Measurements from ENCODE around the gene SNX5. TPM values are rescaled to one million over a fixed set of nuclear protein-coding genes. Genes with fewer than 3 reads are reported as not detected.

Gene SNX5
- 100 to 1,000 TPM; 175 to 201 TPM for total RNA-seq

DNA sequence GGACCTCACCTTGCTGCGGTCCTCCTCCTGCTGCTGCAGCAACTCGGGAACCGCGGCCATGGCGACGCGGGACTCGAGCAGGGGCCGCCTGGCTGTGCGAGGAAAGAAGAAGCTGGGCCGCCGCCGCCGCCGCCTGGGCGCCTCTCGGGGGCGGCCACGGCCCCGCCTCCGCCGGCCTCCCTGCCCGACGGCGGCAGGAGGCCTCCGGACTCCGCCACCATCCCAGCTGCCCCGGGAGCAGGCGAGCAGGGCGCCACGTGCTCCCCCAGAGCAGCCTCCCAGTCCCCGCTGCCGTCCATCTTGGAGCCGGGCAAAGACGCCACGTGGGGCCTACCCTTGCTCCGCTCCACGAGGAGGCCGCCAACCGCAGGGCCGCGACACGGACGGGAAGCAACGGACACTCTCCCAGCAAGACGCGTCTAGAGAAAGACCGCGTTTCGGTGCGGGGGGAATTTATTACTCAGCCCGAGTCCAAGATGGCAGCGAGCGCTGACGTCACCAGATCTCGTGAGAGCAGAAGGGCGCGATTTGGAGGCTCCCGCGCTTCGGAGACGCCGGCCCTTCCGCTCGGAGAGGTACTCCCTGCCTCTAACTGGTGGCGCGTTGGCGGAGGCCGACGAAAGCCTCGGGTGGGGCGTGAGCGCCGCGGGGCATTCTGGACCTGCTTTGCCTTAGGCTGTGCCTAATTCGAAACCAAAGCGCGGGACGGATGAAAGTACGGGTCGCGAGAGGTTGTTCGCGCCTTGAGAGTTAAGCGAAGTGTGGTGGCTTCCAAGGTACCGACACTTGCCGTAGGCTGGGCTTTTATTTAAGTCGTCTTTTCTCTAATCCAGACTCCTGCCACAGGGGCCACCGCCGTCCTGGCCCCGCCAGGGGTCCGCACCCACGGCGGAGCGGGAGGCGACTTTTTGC lies at the start of gene SNX5, which contains the start of gene MGME1:
SNX5 (minus strand) TSS at position 429 of the 912 bp plus-strand sequence; CDS start at position 60, 369 bp downstream.
MGME1 (plus strand) TSS at position 653 of the 912 bp plus-strand sequence. CDS start 842 bp downstream, outside the sequence.
- Mint-ChIP-seq H3K4me3 (peak within 1 kb of the TSS; percentile 98), H3K27me3 (no peaks in the 10 kb centered on the region)

DNA sequence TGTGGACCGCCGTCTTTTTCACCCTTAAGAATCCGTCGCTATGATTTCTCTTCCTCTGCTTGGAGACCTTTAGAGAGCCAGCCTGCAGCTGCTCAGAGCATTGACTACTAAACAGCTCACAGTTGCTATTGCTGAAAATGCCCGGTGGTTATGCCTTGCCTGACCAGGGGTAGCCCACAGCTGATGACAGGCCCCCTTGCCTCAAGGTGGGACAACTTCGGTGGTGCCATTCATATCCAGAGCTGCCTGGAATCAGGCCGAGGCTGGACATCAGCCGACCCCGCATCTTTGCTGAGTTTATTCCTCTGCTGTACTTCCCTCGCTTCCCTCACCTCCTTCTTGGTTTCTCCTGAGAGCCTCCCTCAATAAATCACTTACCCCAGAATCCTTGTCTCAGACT lies 49.5 kb upstream of the SNX5 start:
- ATAC-seq (replicated peaks) = no peak
- H3K4me1 Mint-ChIP-seq = peaks cover 3% of the 10 kb centered on the region
- H3K36me3 Mint-ChIP-seq (ENCODE audit: low read depth) = no peaks in the 10 kb centered on the region
- no peak overlapping the region for H3K4me3 Mint-ChIP-seq
- no peaks in the 10 kb centered on the region for H3K9me3 Mint-ChIP-seq
- no peak overlapping the region for H3K27ac Mint-ChIP-seq
- peaks cover 3% of the 10 kb centered on the region for H3K27me3 Mint-ChIP-seq

More for the DNA sequence above, at the start of gene SNX5, which contains the start of gene MGME1:
- no peaks in the 10 kb centered on the region for H3K9me3 Mint-ChIP-seq
- peaks cover 23% of the 10 kb centered on the region for H3K4me1 Mint-ChIP-seq
- peak within 1 kb of the TSS; percentile 98 for H3K27ac Mint-ChIP-seq
- ATAC-seq (replicated peaks) = peak; percentile 93
- H3K36me3 Mint-ChIP-seq (ENCODE audit: low read depth) = peaks cover 98% of the 10 kb centered on the region

DNA sequence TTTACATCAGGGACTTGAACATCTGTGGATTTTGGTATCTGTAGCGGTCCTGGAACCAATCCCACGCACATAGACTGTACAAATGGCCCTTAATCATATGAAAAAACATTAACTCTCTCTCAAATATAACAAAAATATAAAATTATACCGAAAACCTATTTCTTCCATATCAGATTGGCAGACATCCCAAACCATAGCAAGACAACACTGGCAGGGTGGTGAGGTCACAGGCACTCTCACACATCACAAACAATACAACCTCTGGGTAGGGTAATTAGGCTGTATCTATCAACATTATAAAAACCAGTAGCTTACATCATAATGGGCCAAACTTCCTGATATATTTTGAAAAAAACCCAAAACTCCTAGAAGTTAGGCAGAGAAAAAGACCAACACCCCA lies 48.2 kb upstream of the SNX5 start:
- no peak overlapping the region for H3K4me3 Mint-ChIP-seq
- H3K27me3 Mint-ChIP-seq = peaks cover 3% of the 10 kb centered on the region
- no peak overlapping the region for H3K27ac Mint-ChIP-seq
- ATAC-seq (replicated peaks) = no peak
- no peaks in the 10 kb centered on the region for H3K9me3 Mint-ChIP-seq
- peaks cover 3% of the 10 kb centered on the region for H3K4me1 Mint-ChIP-seq
- no peaks in the 10 kb centered on the region for H3K36me3 Mint-ChIP-seq (ENCODE audit: low read depth)

DNA sequence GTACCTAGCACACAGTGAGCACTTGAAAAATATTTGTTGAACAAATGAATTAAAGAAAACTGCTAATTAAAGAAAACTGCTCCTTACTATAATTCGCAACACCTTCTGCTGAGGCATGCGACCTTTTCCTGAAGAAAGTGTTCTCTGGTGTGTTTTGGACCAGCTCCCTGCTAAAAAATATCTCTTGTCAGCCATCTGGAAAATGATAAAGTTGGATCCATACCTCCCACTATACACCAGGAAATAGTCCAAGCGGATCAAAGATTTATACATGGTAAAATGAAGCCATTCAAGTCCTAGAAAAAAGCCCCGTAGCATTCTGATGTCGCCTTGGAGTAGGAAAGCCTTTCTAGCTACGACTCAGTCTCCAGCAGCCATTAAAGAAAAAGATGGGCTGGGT lies 45.8 kb upstream of the SNX5 start:
- Mint-ChIP-seq H3K27me3 (peaks cover 3% of the 10 kb centered on the region), H3K4me1 (peaks cover 3% of the 10 kb centered on the region), H3K4me3 (no peak overlapping the region), H3K9me3 (no peaks in the 10 kb centered on the region), H3K27ac (no peak overlapping the region), H3K36me3 (ENCODE audit: low read depth) (no peaks in the 10 kb centered on the region)
- no peak for ATAC-seq (replicated peaks)

DNA sequence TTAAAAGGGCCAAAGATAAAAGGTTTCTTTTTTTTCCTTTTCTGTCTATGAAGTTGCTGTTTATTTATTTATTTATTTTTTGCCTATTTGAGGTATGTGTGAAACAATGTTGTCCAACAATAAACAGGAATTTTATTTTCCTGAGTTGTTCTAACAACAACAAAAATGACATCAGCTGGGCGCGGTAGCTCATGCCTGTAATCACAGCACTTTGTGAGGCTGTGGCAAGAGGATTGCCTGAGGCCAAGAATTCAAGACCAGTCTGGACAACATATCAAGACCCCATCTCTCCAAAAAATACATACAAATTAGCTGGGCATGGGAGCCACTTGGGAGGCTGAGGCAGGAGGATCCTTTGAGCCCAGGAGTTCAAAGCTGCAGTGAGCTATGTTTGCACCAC lies 44.3 kb upstream of the SNX5 start:
- Mint-ChIP-seq H3K9me3 (no peaks in the 10 kb centered on the region), H3K27ac (no peak overlapping the region), H3K4me3 (no peak overlapping the region), H3K4me1 (no peaks in the 10 kb centered on the region), H3K36me3 (ENCODE audit: low read depth) (no peaks in the 10 kb centered on the region), H3K27me3 (no peaks in the 10 kb centered on the region)
- ATAC-seq (replicated peaks) = no peak

DNA sequence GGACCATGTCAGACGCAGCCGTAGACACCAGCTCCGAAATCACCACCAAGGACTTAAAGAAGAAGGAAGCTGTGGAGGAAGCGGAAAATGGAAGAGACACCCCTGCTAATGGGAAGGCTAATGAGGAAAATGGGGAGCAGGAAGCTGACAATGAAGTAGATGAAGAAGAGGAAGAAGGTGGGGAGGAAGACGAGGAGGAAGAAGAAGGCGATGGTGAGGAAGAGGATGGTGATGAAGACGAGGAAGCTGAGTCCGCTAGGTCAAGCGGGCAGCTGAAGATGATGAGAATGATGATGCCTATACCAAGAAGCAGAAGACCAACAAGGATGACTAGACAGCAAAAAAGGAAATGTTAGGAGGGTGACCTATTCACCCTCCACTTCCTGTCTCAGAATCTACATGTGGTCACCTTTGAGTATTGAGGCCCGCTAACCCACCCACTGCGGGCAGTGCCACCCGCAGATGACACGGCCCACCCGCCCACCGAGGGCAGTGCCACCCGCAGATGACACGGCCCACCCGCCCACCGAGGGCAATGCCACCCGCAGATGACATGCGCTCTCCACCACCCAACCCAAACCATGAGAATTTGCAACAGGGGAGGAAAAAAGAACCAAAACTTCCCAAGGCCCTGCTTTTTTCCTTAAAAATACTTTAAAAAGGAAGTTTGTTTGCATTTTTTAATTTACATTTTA lies 43.5 kb upstream of the SNX5 start:
- Mint-ChIP-seq H3K36me3 (ENCODE audit: low read depth) (no peaks in the 10 kb centered on the region), H3K27me3 (no peaks in the 10 kb centered on the region), H3K27ac (no peak overlapping the region), H3K4me1 (no peaks in the 10 kb centered on the region), H3K9me3 (no peaks in the 10 kb centered on the region), H3K4me3 (no peak overlapping the region)
- ATAC-seq (replicated peaks) = no peak

DNA sequence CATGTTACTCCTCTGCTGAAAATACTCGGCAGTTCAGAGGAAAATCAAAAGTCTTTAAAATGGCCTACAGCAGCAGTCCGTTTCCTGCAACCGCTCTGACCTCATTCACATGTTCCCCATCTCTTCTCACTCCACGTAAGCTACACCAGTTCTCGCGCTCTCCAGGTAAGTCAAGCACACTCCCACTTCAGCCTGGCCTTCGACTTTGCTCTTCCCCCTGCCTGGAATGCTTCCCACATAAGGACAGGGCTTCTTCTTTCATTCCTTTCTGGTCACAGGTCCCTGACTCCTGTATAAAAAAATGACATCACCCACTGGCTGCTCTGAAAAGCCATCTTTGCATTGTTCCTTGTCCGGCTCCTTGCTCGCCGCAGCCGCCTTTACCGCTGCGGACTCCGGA lies 42.9 kb upstream of the SNX5 start:
- no peaks in the 10 kb centered on the region for H3K36me3 Mint-ChIP-seq (ENCODE audit: low read depth)
- no peaks in the 10 kb centered on the region for H3K4me1 Mint-ChIP-seq
- no peak overlapping the region for H3K4me3 Mint-ChIP-seq
- no peaks in the 10 kb centered on the region for H3K27me3 Mint-ChIP-seq
- no peaks in the 10 kb centered on the region for H3K9me3 Mint-ChIP-seq
- ATAC-seq (replicated peaks) = no peak
- no peak overlapping the region for H3K27ac Mint-ChIP-seq

DNA sequence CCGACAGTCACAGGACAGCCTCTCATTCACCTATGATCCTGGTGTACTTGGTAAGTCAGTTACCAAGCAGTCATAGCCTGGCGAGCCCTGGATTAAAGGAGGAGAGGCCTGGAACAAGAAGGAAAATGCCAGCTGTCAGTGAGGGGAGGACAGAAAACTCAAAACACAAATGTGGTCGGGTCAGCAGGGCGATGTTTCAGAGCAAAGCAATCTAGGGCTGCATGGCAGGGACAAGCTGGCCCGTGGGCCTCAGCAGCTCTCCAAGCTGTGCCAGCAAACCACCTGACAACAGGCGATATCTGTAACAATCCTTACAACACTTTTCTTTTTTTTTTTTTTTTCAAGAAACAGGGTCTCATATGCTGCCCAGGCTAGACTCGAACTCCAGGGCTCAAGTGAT lies 40.5 kb upstream of the SNX5 start:
- Mint-ChIP-seq H3K4me1 (no peaks in the 10 kb centered on the region), H3K27ac (no peak overlapping the region), H3K27me3 (no peaks in the 10 kb centered on the region), H3K9me3 (no peaks in the 10 kb centered on the region), H3K36me3 (ENCODE audit: low read depth) (no peaks in the 10 kb centered on the region), H3K4me3 (no peak overlapping the region)
- ATAC-seq (replicated peaks) = no peak

DNA sequence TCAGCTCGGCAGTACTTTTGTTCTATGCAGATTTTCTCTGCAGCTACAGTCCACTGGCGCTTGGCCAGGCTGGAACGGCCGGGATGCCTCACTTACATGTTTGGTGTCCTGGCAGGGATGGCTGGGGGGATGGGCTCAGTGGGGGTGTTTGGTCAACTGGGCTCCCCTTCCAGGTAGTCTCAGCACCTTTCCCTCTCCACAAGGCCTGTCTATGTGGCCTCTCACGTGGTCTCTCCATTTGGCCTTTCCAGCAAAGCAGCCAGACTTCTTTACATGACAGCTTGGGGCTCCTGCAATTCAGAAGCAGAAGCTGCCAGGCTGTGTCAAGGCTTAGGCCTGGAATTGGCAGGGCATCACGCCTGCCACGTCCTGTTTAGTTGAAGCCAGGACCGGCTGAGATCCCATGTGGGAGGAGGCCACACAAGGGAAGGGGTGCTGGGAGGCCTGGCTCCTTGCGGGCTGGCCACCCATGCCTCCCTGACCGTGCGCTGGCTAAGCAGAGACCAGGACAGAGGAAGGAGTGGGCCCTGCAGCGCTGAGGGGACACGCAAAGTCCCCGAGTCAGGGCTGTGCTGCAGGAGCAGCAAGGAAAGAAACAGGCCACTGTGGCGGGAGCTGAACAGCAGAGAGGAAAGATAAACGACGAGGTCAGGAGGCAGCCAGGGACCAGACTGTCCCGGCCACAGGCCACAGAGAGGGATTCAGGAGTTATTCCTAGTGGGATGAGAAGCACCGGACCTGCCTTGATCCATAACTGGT lies 39.1 kb upstream of the SNX5 start:
- Mint-ChIP-seq H3K4me3 (no peak overlapping the region), H3K4me1 (no peaks in the 10 kb centered on the region), H3K27me3 (no peaks in the 10 kb centered on the region), H3K9me3 (no peaks in the 10 kb centered on the region), H3K27ac (no peak overlapping the region), H3K36me3 (ENCODE audit: low read depth) (no peaks in the 10 kb centered on the region)
- no peak for ATAC-seq (replicated peaks)

DNA sequence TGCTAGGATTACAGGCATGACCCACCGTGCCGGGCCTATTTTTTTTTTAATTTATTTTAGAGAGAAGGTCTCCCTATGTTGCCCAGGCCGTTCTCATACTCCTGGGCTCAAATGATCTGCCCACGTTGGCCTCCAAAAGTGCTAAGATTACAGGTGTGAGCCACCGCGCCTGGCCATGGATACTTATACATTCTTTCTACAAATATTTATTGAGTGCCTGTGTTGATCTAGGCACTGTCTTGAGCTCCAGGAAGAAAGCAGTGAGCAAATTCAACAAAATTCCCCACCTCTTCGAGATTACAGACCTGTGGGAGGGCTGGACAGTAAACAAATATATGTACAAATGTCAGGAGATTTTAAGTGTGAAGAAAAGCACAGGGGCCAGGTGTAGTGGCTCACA lies 38.1 kb upstream of the SNX5 start:
- Mint-ChIP-seq H3K27me3 (no peaks in the 10 kb centered on the region), H3K4me3 (no peak overlapping the region), H3K27ac (no peak overlapping the region), H3K36me3 (ENCODE audit: low read depth) (no peaks in the 10 kb centered on the region), H3K4me1 (no peaks in the 10 kb centered on the region), H3K9me3 (no peaks in the 10 kb centered on the region)
- ATAC-seq (replicated peaks) = no peak

DNA sequence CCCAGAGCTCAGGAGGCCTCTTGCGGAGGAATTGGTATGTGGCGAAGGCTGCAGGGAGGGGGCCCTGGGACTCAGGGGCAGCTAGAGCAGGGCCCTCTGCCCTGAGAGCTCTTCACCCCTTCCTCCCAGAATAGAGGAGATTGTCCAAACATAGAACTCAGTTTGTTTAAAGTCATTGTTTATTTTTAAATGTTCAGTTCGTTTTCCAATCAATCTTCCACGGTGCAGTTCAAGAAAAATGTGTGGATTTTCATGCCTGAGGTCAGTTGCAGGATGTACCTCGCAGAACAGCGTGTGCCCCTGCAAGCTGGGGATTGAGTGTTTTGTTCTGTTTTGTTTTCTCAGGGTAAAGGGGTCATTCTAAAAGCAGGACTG lies 37.4 kb upstream of the SNX5 start:
- no peaks in the 10 kb centered on the region for H3K27me3 Mint-ChIP-seq
- H3K27ac Mint-ChIP-seq = no peak overlapping the region
- no peak for ATAC-seq (replicated peaks)
- H3K36me3 Mint-ChIP-seq (ENCODE audit: low read depth) = no peaks in the 10 kb centered on the region
- H3K9me3 Mint-ChIP-seq = no peaks in the 10 kb centered on the region
- H3K4me1 Mint-ChIP-seq = no peaks in the 10 kb centered on the region
- no peak overlapping the region for H3K4me3 Mint-ChIP-seq

DNA sequence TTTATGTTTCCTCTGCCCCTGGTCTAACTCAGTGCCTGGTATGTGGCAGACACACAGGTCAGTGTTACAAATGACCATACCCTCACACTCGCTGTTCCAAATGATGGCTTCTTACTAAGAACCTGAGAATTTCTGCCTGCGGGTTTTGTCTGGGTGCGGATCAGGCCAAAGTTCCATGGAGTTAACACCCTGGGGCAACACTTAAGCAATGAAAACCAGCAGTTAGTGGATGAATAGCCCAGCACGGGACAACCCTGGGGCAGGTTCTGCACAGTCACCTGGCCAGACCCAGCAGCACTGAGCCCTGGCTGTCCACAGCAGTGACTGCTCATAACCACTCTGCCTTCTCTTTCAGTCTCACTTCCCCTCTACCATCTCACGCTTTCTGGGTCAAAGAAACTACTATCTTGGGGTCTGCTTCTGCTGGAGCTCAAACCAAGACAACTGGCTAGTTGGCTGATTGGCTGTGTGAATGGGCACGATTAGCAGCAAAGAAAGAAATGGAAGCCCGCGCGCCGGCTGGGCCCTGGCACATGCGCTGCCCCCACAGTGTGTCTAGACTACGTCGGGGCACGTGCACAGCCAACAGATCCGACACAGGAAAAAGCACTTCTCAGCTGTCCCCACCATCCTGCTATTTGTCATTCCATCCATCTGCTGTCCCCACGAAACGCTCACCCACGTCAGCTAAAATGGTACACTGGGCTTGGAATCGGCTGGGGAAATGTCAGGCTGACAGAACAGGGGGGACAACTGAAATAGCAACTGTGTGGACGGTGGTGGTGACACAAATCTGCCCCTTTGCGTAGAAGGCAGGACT lies 36.8 kb upstream of the SNX5 start:
- no peaks in the 10 kb centered on the region for H3K27me3 Mint-ChIP-seq
- H3K4me3 Mint-ChIP-seq = no peak overlapping the region
- H3K36me3 Mint-ChIP-seq (ENCODE audit: low read depth) = no peaks in the 10 kb centered on the region
- no peak for ATAC-seq (replicated peaks)
- no peaks in the 10 kb centered on the region for H3K4me1 Mint-ChIP-seq
- no peaks in the 10 kb centered on the region for H3K9me3 Mint-ChIP-seq
- H3K27ac Mint-ChIP-seq = no peak overlapping the region

DNA sequence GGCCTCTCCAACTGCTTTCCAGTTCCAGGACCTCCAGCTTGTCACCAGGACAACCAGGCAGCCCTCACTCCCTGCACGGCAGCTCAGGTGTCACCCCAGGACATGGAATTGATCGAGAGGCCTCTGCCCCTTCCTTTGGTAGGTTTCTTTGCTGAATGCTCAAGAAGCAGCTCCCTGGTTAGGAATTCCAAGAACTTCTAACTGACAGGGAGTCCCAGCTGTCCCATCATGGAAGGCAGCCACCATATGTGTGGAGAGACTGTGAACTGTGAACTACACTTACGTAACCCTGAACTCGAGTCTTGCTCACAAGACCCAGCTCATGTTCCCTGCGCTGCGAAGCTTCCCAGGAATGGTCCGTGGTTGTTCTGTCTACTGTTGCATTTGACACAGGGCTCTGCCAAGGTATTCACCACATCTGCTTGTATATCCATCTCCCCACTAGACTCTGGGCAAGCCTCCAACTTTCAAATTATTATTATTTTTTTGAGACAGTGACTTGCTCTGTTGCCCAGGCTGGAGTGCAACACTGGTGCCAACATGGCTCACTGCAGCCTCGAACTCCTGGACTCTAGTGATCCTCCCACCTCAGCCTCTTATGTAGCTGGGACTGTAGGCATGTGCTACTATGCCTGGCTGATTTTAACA lies 35.9 kb upstream of the SNX5 start:
- no peaks in the 10 kb centered on the region for H3K4me1 Mint-ChIP-seq
- H3K4me3 Mint-ChIP-seq = no peak overlapping the region
- ATAC-seq (replicated peaks) = no peak
- no peak overlapping the region for H3K27ac Mint-ChIP-seq
- no peaks in the 10 kb centered on the region for H3K27me3 Mint-ChIP-seq
- H3K36me3 Mint-ChIP-seq (ENCODE audit: low read depth) = no peaks in the 10 kb centered on the region
- H3K9me3 Mint-ChIP-seq = no peaks in the 10 kb centered on the region
